Activated naive CD4-positive, alpha-beta T cell treated with anti-CD3 and anti-CD28 coated beads, Interleukin-2, amount 10 ng/mL, durations not matched to agents 7 days and 5 days (primary cell): Measurements from ENCODE around the gene NOS1AP.

ENCODE experiments used
- CTCF ChIA-PET: fragments of 350-600 bp; sonication (Branson Sonifier 250); formaldehyde crosslinking; loops from one replicate; lab custom pipeline; 2021; ENCODE audit warnings: antibody characterized with exemption; lab: Charles Lee
- DNase-seq: peaks from one replicate; pipeline ENCODE4 v3.0.0-alpha.2; 2020
- H3K27ac Mint-ChIP-seq: one replicate; pipeline ENCODE4 v1.8.0; 2021; ENCODE audit warnings: mild to moderate bottlenecking, moderate library complexity, mixed read lengths
- H3K27me3 Mint-ChIP-seq: one replicate; pipeline ENCODE4 v1.8.0; 2021; ENCODE audit warnings: mild to moderate bottlenecking, mixed read lengths
- H3K36me3 Mint-ChIP-seq: one replicate; pipeline ENCODE4 v1.8.0; 2021; ENCODE audit warnings: mixed read lengths
- H3K4me1 Mint-ChIP-seq: one replicate; pipeline ENCODE4 v1.8.0; 2021; ENCODE audit warnings: mixed read lengths
- H3K4me3 Mint-ChIP-seq: one replicate; pipeline ENCODE4 v1.8.0; 2021; ENCODE audit warnings: mild to moderate bottlenecking, moderate library complexity, mixed read lengths
- H3K9me3 Mint-ChIP-seq: one replicate; pipeline ENCODE4 v1.8.0; 2021; ENCODE audit warnings: mixed read lengths

The NOS1AP gene

GRCh38 chr1:162117039-162117774 lies 47.7 kb downstream of the NOS1AP start:
- H3K36me3 Mint-ChIP-seq, result no peaks in the 10 kb centered on the region
- H3K27me3 Mint-ChIP-seq, result peaks cover 11% of the 10 kb centered on the region
- no peak overlapping the region for H3K4me3 Mint-ChIP-seq
- CTCF ChIA-PET, result no interaction called here
- no peak overlapping the region for H3K27ac Mint-ChIP-seq
- no peaks in the 10 kb centered on the region for H3K4me1 Mint-ChIP-seq
- no peak for DNase-seq
- H3K9me3 Mint-ChIP-seq, result no peaks in the 10 kb centered on the region

- Mint-ChIP-seq H3K27ac (no peak overlapping the region), H3K4me1 (no peaks in the 10 kb centered on the region), H3K4me3 (no peak overlapping the region), H3K9me3 (no peaks in the 10 kb centered on the region), H3K27me3 (peaks cover 11% of the 10 kb centered on the region), H3K36me3 (no peaks in the 10 kb centered on the region)
- CTCF ChIA-PET, result no interaction called here
- DNase-seq, result no peak
Measured at GRCh38 chr1:162118063-162118462, 48.6 kb downstream of the NOS1AP start.

GRCh38 chr1:162128693-162129356 lies 59.3 kb downstream of the NOS1AP start:
- Mint-ChIP-seq H3K4me1 (no peaks in the 10 kb centered on the region), H3K27ac (no peak overlapping the region), H3K9me3 (no peaks in the 10 kb centered on the region), H3K27me3 (no peaks in the 10 kb centered on the region), H3K36me3 (no peaks in the 10 kb centered on the region), H3K4me3 (no peak overlapping the region)
- DNase-seq, result no peak
- CTCF ChIA-PET, result no interaction called here

- CTCF ChIA-PET, result no interaction called here
- Mint-ChIP-seq H3K4me1 (no peaks in the 10 kb centered on the region), H3K27ac (no peak overlapping the region), H3K27me3 (peaks cover 9% of the 10 kb centered on the region), H3K4me3 (no peak overlapping the region), H3K9me3 (no peaks in the 10 kb centered on the region), H3K36me3 (no peaks in the 10 kb centered on the region)
- no peak for DNase-seq
Measured at GRCh38 chr1:162130308-162130707, 60.8 kb downstream of the NOS1AP start.

GRCh38 chr1:162131400-162132321 lies 62.2 kb downstream of the NOS1AP start:
- Mint-ChIP-seq H3K36me3 (no peaks in the 10 kb centered on the region), H3K9me3 (no peaks in the 10 kb centered on the region), H3K4me3 (no peak overlapping the region), H3K27me3 (peaks cover 15% of the 10 kb centered on the region), H3K27ac (no peak overlapping the region), H3K4me1 (no peaks in the 10 kb centered on the region)
- CTCF ChIA-PET, result no interaction called here
- DNase-seq, result no peak

- Mint-ChIP-seq H3K9me3 (no peaks in the 10 kb centered on the region), H3K27me3 (peaks cover 15% of the 10 kb centered on the region), H3K4me3 (no peak overlapping the region), H3K36me3 (no peaks in the 10 kb centered on the region), H3K27ac (no peak overlapping the region), H3K4me1 (no peaks in the 10 kb centered on the region)
- CTCF ChIA-PET, result no interaction called here
- DNase-seq, result no peak
Measured at GRCh38 chr1:162133566-162133965, 64.1 kb downstream of the NOS1AP start.

GRCh38 chr1:162134646-162135045 lies 65.2 kb downstream of the NOS1AP start:
- H3K9me3 Mint-ChIP-seq, result no peaks in the 10 kb centered on the region
- H3K4me3 Mint-ChIP-seq, result no peak overlapping the region
- no peak for DNase-seq
- peaks cover 21% of the 10 kb centered on the region for H3K27me3 Mint-ChIP-seq
- CTCF ChIA-PET, result no interaction called here
- no peaks in the 10 kb centered on the region for H3K36me3 Mint-ChIP-seq
- H3K27ac Mint-ChIP-seq, result no peak overlapping the region
- H3K4me1 Mint-ChIP-seq, result no peaks in the 10 kb centered on the region

GRCh38 chr1:162135271-162135775 lies 65.8 kb downstream of the NOS1AP start:
- no peaks in the 10 kb centered on the region for H3K9me3 Mint-ChIP-seq
- no peaks in the 10 kb centered on the region for H3K4me1 Mint-ChIP-seq
- CTCF ChIA-PET, result no interaction called here
- H3K36me3 Mint-ChIP-seq, result no peaks in the 10 kb centered on the region
- H3K4me3 Mint-ChIP-seq, result no peak overlapping the region
- DNase-seq, result no peak
- H3K27ac Mint-ChIP-seq, result no peak overlapping the region
- peaks cover 21% of the 10 kb centered on the region for H3K27me3 Mint-ChIP-seq

- CTCF ChIA-PET, result no interaction called here
- peaks cover 24% of the 10 kb centered on the region for H3K27me3 Mint-ChIP-seq
- H3K27ac Mint-ChIP-seq, result no peak overlapping the region
- no peak overlapping the region for H3K4me3 Mint-ChIP-seq
- no peaks in the 10 kb centered on the region for H3K36me3 Mint-ChIP-seq
- no peaks in the 10 kb centered on the region for H3K4me1 Mint-ChIP-seq
- H3K9me3 Mint-ChIP-seq, result no peaks in the 10 kb centered on the region
- DNase-seq, result no peak
Measured at GRCh38 chr1:162136760-162137159, 67.3 kb downstream of the NOS1AP start.

- H3K4me1 Mint-ChIP-seq, result no peaks in the 10 kb centered on the region
- no peak for DNase-seq
- CTCF ChIA-PET, result no interaction called here
- no peaks in the 10 kb centered on the region for H3K36me3 Mint-ChIP-seq
- H3K9me3 Mint-ChIP-seq, result no peaks in the 10 kb centered on the region
- no peak overlapping the region for H3K4me3 Mint-ChIP-seq
- peaks cover 24% of the 10 kb centered on the region for H3K27me3 Mint-ChIP-seq
- no peak overlapping the region for H3K27ac Mint-ChIP-seq
Measured at GRCh38 chr1:162137179-162137960, 67.9 kb downstream of the NOS1AP start.

GRCh38 chr1:162138112-162138511 lies 68.6 kb downstream of the NOS1AP start:
- H3K27me3 Mint-ChIP-seq, result peaks cover 24% of the 10 kb centered on the region
- no peak overlapping the region for H3K4me3 Mint-ChIP-seq
- CTCF ChIA-PET, result no interaction called here
- DNase-seq, result no peak
- no peaks in the 10 kb centered on the region for H3K36me3 Mint-ChIP-seq
- H3K27ac Mint-ChIP-seq, result no peak overlapping the region
- H3K9me3 Mint-ChIP-seq, result no peaks in the 10 kb centered on the region
- H3K4me1 Mint-ChIP-seq, result no peaks in the 10 kb centered on the region

- H3K9me3 Mint-ChIP-seq, result no peaks in the 10 kb centered on the region
- no peak overlapping the region for H3K4me3 Mint-ChIP-seq
- no peak overlapping the region for H3K27ac Mint-ChIP-seq
- CTCF ChIA-PET, result no interaction called here
- H3K36me3 Mint-ChIP-seq, result no peaks in the 10 kb centered on the region
- H3K4me1 Mint-ChIP-seq, result no peaks in the 10 kb centered on the region
- no peak for DNase-seq
- H3K27me3 Mint-ChIP-seq, result peaks cover 24% of the 10 kb centered on the region
Measured at GRCh38 chr1:162138599-162139181, 69.2 kb downstream of the NOS1AP start.

GRCh38 chr1:162139211-162139610 lies 69.7 kb downstream of the NOS1AP start:
- no peak for DNase-seq
- H3K9me3 Mint-ChIP-seq, result no peaks in the 10 kb centered on the region
- H3K27me3 Mint-ChIP-seq, result peaks cover 24% of the 10 kb centered on the region
- H3K36me3 Mint-ChIP-seq, result no peaks in the 10 kb centered on the region
- no peak overlapping the region for H3K4me3 Mint-ChIP-seq
- H3K4me1 Mint-ChIP-seq, result no peaks in the 10 kb centered on the region
- CTCF ChIA-PET, result no interaction called here
- no peak overlapping the region for H3K27ac Mint-ChIP-seq
